DND-41 (cell line): ENCODE data around the gene GNB1L.

Experiments used
- CTCF ChIP-seq: IDR thresholded peaks from 2 replicates; pipeline ENCODE4 v1.5.1; 2012; ENCODE audit warnings: borderline replicate concordance, low read length, moderate library complexity, mild to moderate bottlenecking; ENCODE audit not compliant: poor library complexity, severe bottlenecking; ENCODE audit errors: extremely low read depth
- EZH2 ChIP-seq: IDR thresholded peaks from 3 replicates; pipeline ENCODE4 v1.6.1; 2012; ENCODE audit warnings: borderline replicate concordance, low read depth, mild to moderate bottlenecking, moderate library complexity, low read length, inconsistent platforms; ENCODE audit not compliant: severe bottlenecking

- TF ChIP-seq EZH2: no peak
- no peak for TF ChIP-seq CTCF
Observed at GRCh38 chr22:19874307-19875060, 19.8 kb upstream of the GNB1L start.
